ENCODE measurements around the gene MGME1. TPM values are rescaled to one million over a fixed set of nuclear protein-coding genes. Genes with fewer than 3 reads are reported as not detected.
"Not testable (repeated sequence)": the region's sequence is repeated elsewhere in the genome, so short reads cannot be mapped to it uniquely, and the experiment has no call there.

Gene MGME1
- total RNA-seq, 1 donor from 2014 or later = 23.3 TPM

GRCh38 chr20:17995967-17996819 is 27.4 kb downstream of the MGME1 start:
- peak; percentile 71 for DNase-seq

DNA sequence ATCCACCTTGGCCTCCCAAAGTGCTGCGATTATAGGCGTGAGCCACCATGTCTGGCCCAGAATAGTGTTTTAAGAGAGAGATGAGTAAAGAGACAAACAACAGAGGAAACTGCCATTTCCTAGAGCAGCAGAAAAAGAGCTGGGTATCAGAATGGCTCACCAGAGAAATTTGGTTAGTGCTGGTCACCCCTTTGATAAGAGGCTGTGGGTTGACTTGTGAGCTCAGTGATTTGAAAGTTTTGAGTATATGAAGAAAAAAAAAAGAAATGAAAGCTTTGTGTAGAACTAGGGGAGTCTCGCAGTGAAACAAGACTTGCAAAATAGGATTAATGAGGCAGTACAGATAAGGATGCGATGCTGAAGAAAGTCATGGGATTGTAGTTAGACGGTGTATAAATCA is 29.6 kb downstream of the MGME1 start:
- no peak for DNase-seq

DNA sequence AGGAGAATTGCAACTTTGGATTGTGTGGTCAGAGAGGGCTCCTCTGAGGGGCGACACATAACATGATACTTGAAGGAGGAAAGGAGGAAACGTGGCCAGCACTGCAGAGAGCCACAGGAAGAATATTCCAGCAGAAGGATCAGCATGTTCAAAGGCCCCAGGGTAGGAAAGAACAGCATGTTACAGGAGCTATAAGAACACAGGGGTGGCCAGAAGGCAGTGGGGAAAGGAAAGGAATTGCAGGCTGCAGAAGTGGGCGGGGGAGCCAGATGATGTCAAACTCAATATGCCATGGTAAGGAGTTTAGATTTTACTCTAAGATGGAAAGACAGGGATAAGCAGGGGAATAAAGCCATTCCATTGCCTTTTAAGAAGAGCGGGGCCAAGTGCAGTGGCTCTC is 30.7 kb downstream of the MGME1 start:
- no peak for DNase-seq

- no peak for DNase-seq
Measured at GRCh38 chr20:18001131-18001921, 32.5 kb downstream of the MGME1 start.

DNA sequence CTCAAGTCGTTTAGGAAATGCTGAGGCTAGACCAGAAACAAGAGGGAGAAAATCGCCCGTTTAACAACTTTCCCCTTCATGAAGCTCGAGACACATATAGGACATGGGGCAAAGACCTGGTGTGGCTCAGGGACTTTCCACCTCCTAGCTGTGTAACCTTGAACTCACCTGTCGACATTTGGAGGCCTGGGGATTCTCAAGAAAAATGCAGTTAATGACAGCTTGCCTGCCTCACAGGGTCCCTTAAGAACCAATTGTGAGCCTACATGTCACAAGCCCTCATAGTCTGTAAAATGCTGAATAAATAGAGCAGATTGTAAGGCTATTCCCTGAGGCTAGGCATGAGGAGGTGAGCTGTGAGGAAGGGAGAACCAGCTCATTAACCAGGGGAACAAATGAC is 35.1 kb downstream of the MGME1 start:
- DNase-seq = no peak

DNA sequence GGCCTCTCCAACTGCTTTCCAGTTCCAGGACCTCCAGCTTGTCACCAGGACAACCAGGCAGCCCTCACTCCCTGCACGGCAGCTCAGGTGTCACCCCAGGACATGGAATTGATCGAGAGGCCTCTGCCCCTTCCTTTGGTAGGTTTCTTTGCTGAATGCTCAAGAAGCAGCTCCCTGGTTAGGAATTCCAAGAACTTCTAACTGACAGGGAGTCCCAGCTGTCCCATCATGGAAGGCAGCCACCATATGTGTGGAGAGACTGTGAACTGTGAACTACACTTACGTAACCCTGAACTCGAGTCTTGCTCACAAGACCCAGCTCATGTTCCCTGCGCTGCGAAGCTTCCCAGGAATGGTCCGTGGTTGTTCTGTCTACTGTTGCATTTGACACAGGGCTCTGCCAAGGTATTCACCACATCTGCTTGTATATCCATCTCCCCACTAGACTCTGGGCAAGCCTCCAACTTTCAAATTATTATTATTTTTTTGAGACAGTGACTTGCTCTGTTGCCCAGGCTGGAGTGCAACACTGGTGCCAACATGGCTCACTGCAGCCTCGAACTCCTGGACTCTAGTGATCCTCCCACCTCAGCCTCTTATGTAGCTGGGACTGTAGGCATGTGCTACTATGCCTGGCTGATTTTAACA is 35.7 kb downstream of the MGME1 start:
- DNase-seq = no peak

DNA sequence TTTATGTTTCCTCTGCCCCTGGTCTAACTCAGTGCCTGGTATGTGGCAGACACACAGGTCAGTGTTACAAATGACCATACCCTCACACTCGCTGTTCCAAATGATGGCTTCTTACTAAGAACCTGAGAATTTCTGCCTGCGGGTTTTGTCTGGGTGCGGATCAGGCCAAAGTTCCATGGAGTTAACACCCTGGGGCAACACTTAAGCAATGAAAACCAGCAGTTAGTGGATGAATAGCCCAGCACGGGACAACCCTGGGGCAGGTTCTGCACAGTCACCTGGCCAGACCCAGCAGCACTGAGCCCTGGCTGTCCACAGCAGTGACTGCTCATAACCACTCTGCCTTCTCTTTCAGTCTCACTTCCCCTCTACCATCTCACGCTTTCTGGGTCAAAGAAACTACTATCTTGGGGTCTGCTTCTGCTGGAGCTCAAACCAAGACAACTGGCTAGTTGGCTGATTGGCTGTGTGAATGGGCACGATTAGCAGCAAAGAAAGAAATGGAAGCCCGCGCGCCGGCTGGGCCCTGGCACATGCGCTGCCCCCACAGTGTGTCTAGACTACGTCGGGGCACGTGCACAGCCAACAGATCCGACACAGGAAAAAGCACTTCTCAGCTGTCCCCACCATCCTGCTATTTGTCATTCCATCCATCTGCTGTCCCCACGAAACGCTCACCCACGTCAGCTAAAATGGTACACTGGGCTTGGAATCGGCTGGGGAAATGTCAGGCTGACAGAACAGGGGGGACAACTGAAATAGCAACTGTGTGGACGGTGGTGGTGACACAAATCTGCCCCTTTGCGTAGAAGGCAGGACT is 36.6 kb downstream of the MGME1 start:
- DNase-seq = no peak

DNA sequence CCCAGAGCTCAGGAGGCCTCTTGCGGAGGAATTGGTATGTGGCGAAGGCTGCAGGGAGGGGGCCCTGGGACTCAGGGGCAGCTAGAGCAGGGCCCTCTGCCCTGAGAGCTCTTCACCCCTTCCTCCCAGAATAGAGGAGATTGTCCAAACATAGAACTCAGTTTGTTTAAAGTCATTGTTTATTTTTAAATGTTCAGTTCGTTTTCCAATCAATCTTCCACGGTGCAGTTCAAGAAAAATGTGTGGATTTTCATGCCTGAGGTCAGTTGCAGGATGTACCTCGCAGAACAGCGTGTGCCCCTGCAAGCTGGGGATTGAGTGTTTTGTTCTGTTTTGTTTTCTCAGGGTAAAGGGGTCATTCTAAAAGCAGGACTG is 37.2 kb downstream of the MGME1 start:
- no peak for DNase-seq

- DNase-seq = no peak
Measured at GRCh38 chr20:18006684-18007083, 37.9 kb downstream of the MGME1 start.

DNA sequence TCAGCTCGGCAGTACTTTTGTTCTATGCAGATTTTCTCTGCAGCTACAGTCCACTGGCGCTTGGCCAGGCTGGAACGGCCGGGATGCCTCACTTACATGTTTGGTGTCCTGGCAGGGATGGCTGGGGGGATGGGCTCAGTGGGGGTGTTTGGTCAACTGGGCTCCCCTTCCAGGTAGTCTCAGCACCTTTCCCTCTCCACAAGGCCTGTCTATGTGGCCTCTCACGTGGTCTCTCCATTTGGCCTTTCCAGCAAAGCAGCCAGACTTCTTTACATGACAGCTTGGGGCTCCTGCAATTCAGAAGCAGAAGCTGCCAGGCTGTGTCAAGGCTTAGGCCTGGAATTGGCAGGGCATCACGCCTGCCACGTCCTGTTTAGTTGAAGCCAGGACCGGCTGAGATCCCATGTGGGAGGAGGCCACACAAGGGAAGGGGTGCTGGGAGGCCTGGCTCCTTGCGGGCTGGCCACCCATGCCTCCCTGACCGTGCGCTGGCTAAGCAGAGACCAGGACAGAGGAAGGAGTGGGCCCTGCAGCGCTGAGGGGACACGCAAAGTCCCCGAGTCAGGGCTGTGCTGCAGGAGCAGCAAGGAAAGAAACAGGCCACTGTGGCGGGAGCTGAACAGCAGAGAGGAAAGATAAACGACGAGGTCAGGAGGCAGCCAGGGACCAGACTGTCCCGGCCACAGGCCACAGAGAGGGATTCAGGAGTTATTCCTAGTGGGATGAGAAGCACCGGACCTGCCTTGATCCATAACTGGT is 38.9 kb downstream of the MGME1 start:
- DNase-seq = no peak

GRCh38 chr20:18009116-18009515 is 40.3 kb downstream of the MGME1 start:
- no peak for DNase-seq

- DNase-seq = no peak
Measured at GRCh38 chr20:18011482-18011881, 42.7 kb downstream of the MGME1 start.

DNA sequence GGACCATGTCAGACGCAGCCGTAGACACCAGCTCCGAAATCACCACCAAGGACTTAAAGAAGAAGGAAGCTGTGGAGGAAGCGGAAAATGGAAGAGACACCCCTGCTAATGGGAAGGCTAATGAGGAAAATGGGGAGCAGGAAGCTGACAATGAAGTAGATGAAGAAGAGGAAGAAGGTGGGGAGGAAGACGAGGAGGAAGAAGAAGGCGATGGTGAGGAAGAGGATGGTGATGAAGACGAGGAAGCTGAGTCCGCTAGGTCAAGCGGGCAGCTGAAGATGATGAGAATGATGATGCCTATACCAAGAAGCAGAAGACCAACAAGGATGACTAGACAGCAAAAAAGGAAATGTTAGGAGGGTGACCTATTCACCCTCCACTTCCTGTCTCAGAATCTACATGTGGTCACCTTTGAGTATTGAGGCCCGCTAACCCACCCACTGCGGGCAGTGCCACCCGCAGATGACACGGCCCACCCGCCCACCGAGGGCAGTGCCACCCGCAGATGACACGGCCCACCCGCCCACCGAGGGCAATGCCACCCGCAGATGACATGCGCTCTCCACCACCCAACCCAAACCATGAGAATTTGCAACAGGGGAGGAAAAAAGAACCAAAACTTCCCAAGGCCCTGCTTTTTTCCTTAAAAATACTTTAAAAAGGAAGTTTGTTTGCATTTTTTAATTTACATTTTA is 43.3 kb downstream of the MGME1 start:
- no peak for DNase-seq

GRCh38 chr20:18012901-18013300 is 44.1 kb downstream of the MGME1 start:
- no peak for DNase-seq

DNA sequence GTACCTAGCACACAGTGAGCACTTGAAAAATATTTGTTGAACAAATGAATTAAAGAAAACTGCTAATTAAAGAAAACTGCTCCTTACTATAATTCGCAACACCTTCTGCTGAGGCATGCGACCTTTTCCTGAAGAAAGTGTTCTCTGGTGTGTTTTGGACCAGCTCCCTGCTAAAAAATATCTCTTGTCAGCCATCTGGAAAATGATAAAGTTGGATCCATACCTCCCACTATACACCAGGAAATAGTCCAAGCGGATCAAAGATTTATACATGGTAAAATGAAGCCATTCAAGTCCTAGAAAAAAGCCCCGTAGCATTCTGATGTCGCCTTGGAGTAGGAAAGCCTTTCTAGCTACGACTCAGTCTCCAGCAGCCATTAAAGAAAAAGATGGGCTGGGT is 45.6 kb downstream of the MGME1 start:
- no peak for DNase-seq

- DNase-seq = no peak
Measured at GRCh38 chr20:18016772-18017171, 48.0 kb downstream of the MGME1 start.

GRCh38 chr20:18018100-18018499 is 49.3 kb downstream of the MGME1 start:
- DNase-seq = no peak

- no peak for DNase-seq
Measured at GRCh38 chr20:18019068-18019467, 50.2 kb downstream of the MGME1 start.

DNA sequence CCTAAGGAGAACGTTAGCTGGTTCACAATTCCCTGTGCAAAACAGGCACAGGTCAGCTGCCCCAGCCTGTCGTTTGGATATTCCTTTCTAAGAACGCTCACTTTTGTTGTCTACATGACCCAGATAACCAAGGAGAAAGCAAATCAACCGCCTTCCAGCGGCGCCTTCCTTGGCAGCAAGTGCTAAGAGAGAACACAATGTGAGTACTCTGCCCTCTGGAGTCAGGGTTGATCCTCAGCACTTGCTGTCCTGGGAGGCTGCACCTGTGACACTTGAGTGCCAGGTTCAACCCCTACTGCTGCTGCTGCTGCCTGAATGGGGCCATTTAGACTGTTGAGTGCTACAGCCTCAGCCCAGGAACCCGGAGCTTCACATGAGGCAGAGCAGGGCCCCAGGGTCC is 52.1 kb downstream of the MGME1 start:
- no peak for DNase-seq

- no peak for DNase-seq
Measured at GRCh38 chr20:18024606-18025127, 55.8 kb downstream of the MGME1 start.

DNA sequence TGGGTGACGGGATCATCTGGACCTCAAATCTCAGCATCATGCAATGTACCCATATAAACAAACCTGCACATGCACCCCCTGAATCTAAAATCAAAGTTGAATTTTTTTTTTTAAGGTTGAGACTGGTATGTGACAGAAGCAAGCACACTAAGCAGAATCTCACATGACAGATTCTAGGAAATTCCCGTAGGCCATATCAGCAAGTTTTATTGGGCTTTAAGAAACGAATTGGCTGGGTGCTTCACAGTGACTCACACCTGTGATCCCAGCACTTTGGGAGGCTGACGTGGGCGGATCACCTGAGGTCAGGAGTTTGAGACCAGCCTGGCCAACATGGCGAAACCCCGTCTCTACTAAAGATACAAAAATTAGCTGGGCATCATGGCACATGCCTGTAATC is 58.2 kb downstream of the MGME1 start:
- not testable (repeated sequence) for DNase-seq

Measured in skin of body (tissue), 2 donors.